IMR-90 (cell line): ENCODE measurements around the gene KIDINS220. TPM values are rescaled to one million over a fixed set of nuclear protein-coding genes. Genes with fewer than 3 reads are reported as not detected.

Experiments
- ATAC-seq: fragments of 200-7000 bp; cut with Tn5 transposase; 2 replicates; pipeline ENCODE4 v1.9.1; 2020; ENCODE audit warnings: low read depth, mild to moderate bottlenecking, moderate library complexity
- BruUV-seq: library from RNA; stranded (reverse); fragments of 400-500 nt; replicated peaks from 2 replicates; lab custom pipeline; 2021; lab: Mats Ljungman, UMichigan
- CTCF ChIA-PET: fragments of 300-600 bp; formaldehyde crosslinking; extraction: SDS; loops from one replicate; lab custom pipeline; 2021; ENCODE audit warnings: antibody characterized with exemption; lab: Yijun Ruan, JAX
- POLR2A ChIA-PET: fragments of 300-600 bp; sonication (Branson Sonifier 250); formaldehyde crosslinking; loops from one replicate; lab custom pipeline; 2022; ENCODE audit warnings: antibody characterized with exemption; ENCODE audit not compliant: unreplicated experiment; lab: Charles Lee
- DNase-seq: peaks from one replicate; pipeline ENCODE4 v3.0.0; 2013
- H2AFZ ChIP-seq: replicated peaks from 2 replicates; pipeline ENCODE3; 2013; ENCODE audit warnings: low read length, mild to moderate bottlenecking; ENCODE audit not compliant: poor library complexity
- H2AK5ac ChIP-seq: 2 replicates; pipeline ENCODE4 v1.6.1; 2013; ENCODE audit warnings: low read depth, low read length, inconsistent platforms
- H2AK9ac ChIP-seq: replicated peaks from 2 replicates; pipeline ENCODE3; 2013; ENCODE audit warnings: mild to moderate bottlenecking, low read depth, low read length, moderate library complexity; ENCODE audit not compliant: poor library complexity
- H2BK120ac ChIP-seq: 2 replicates; pipeline ENCODE4 v1.6.1; 2013; ENCODE audit warnings: low read depth, low read length, inconsistent platforms
- H2BK15ac ChIP-seq: 3 replicates; pipeline ENCODE4 v1.6.1; 2013; ENCODE audit warnings: low read depth, low read length, inconsistent platforms
- H2BK20ac ChIP-seq: 2 replicates; pipeline ENCODE4 v1.6.1; 2013; ENCODE audit warnings: low read depth, mild to moderate bottlenecking, inconsistent platforms, low read length, moderate library complexity
- H2BK5ac ChIP-seq: 2 replicates; pipeline ENCODE4 v1.6.1; 2013; ENCODE audit warnings: mild to moderate bottlenecking, low read depth, low read length, inconsistent platforms; ENCODE audit not compliant: poor library complexity, severe bottlenecking
- H3K14ac ChIP-seq: replicated peaks from 2 replicates; pipeline ENCODE4 v1.6.1; 2013; ENCODE audit warnings: low read depth, low read length, inconsistent platforms
- H3K18ac ChIP-seq: 2 replicates; pipeline ENCODE4 v1.6.1; 2013; ENCODE audit warnings: low read depth, low read length, control low read depth
- H3K23ac ChIP-seq: 2 replicates; pipeline ENCODE4 v1.6.1; 2013; ENCODE audit warnings: low read depth, low read length, inconsistent platforms
- H3K27ac ChIP-seq: 2 replicates; pipeline ENCODE4 v1.5.1; 2013; ENCODE audit warnings: mild to moderate bottlenecking, control low read depth, low read length; ENCODE audit not compliant: insufficient read depth
- H3K27me3 ChIP-seq: 2 replicates; pipeline ENCODE4 v1.6.1; 2013; ENCODE audit warnings: low read length; ENCODE audit not compliant: control insufficient read depth, insufficient read depth
- H3K36me3 ChIP-seq: 2 replicates; pipeline ENCODE4 v1.6.1; 2013; ENCODE audit warnings: low read length, mixed read lengths; ENCODE audit not compliant: control insufficient read depth, insufficient read depth
- H3K4ac ChIP-seq: 2 replicates; pipeline ENCODE4 v1.6.1; 2013; ENCODE audit warnings: low read depth, low read length, inconsistent platforms
- H3K4me1 ChIP-seq: 2 replicates; pipeline ENCODE4 v1.6.1; 2013; ENCODE audit warnings: low read length, mixed read lengths; ENCODE audit not compliant: control insufficient read depth, insufficient read depth
- H3K4me2 ChIP-seq: 2 replicates; pipeline ENCODE4 v1.6.1; 2013; ENCODE audit warnings: low read depth, mild to moderate bottlenecking, control low read depth, low read length, moderate library complexity
- H3K4me3 ChIP-seq: 2 replicates; pipeline ENCODE4 v1.5.1; 2013; ENCODE audit warnings: low read depth, mild to moderate bottlenecking, control low read depth, low read length, moderate library complexity; ENCODE audit not compliant: insufficient read depth
- H3K56ac ChIP-seq: 2 replicates; pipeline ENCODE4 v1.6.1; 2013; ENCODE audit warnings: low read length, inconsistent platforms; ENCODE audit not compliant: insufficient read depth; ENCODE audit errors: extremely low read depth
- H3K79me1 ChIP-seq, 2 experiments: 2 replicates each; pipeline ENCODE4 v1.6.1; 2013; ENCODE audit warnings: low read length in 2 of 2, inconsistent platforms in 1 of 2, low read depth in 1 of 2
- H3K9ac ChIP-seq: 2 replicates; pipeline ENCODE4 v1.6.1; 2013; ENCODE audit warnings: low read depth, low read length, control low read depth
- H3K9me1 ChIP-seq: 2 replicates; pipeline ENCODE4 v1.6.1; 2013; ENCODE audit warnings: low read length, inconsistent platforms; ENCODE audit not compliant: insufficient read depth
- H3K9me3 ChIP-seq: 2 replicates; pipeline ENCODE4 v1.6.1; 2013; ENCODE audit warnings: low read length; ENCODE audit not compliant: control insufficient read depth, insufficient read depth
- H4K20me1 ChIP-seq: 2 replicates; pipeline ENCODE4 v1.6.1; 2013; ENCODE audit warnings: low read length, inconsistent platforms; ENCODE audit not compliant: insufficient read depth
- H4K5ac ChIP-seq: 2 replicates; pipeline ENCODE4 v1.6.1; 2013; ENCODE audit warnings: mild to moderate bottlenecking, low read depth, low read length, control low read depth
- H4K8ac ChIP-seq, 2 experiments: 2 replicates each; pipeline ENCODE4 v1.6.1; 2013; ENCODE audit warnings: low read depth in 2 of 2, low read length in 2 of 2, control low read depth in 1 of 2, inconsistent platforms in 1 of 2
- H4K91ac ChIP-seq: 2 replicates; pipeline ENCODE4 v1.6.1; 2013; ENCODE audit warnings: low read depth, low read length, inconsistent platforms; ENCODE audit not compliant: insufficient read depth
- BHLHE40 ChIP-seq: fragments of 150-350 bp; IDR thresholded peaks from 2 replicates; pipeline ENCODE4 v1.6.1; 2016; ENCODE audit warnings: mild to moderate bottlenecking, low read depth, low read length
- CEBPB ChIP-seq: IDR thresholded peaks from 2 replicates; pipeline ENCODE4 v1.6.1; 2012; ENCODE audit warnings: low read depth, low read length, improper control_type of control experiment
- CHD1 ChIP-seq: IDR thresholded peaks from 2 replicates; pipeline ENCODE4 v1.6.1; 2012; ENCODE audit warnings: low read depth, low read length, improper control_type of control experiment
- FOS ChIP-seq: fragments of 150-350 bp; IDR thresholded peaks from 2 replicates; pipeline ENCODE4 v1.6.1; 2016; ENCODE audit warnings: low read depth, low read length
- MAFK ChIP-seq: IDR thresholded peaks from 2 replicates; pipeline ENCODE4 v1.6.1; 2012; ENCODE audit warnings: low read depth, low read length, improper control_type of control experiment
- MAZ ChIP-seq: IDR thresholded peaks from 2 replicates; pipeline ENCODE4 v1.6.1; 2012; ENCODE audit warnings: low read depth, mild to moderate bottlenecking, low read length, improper control_type of control experiment, moderate library complexity, borderline replicate concordance
- MXI1 ChIP-seq: IDR thresholded peaks from 2 replicates; pipeline ENCODE4 v1.6.1; 2012; ENCODE audit warnings: low read depth, mild to moderate bottlenecking, low read length, moderate library complexity, borderline replicate concordance
- NFE2L2 ChIP-seq: fragments of 150-350 bp; IDR thresholded peaks from 2 replicates; pipeline ENCODE4 v1.6.1; 2016; ENCODE audit warnings: low read depth, mild to moderate bottlenecking, low read length
- POLR2A ChIP-seq: IDR thresholded peaks from 2 replicates; pipeline ENCODE4 v1.6.1; 2012; ENCODE audit warnings: mild to moderate bottlenecking, low read depth, low read length
- RAD21 ChIP-seq: IDR thresholded peaks from 2 replicates; pipeline ENCODE4 v1.6.1; 2012; ENCODE audit warnings: low read length, improper control_type of control experiment
- RCOR1 ChIP-seq: IDR thresholded peaks from 2 replicates; pipeline ENCODE4 v1.6.1; 2012; ENCODE audit warnings: mild to moderate bottlenecking, low read length, improper control_type of control experiment; ENCODE audit not compliant: insufficient replicate concordance
- RFX5 ChIP-seq: IDR thresholded peaks from 2 replicates; pipeline ENCODE4 v1.8.0; 2012; ENCODE audit warnings: low read depth, mild to moderate bottlenecking, low read length, moderate library complexity
- SMC3 ChIP-seq: fragments of 150-350 bp; IDR thresholded peaks from 2 replicates; pipeline ENCODE4 v1.6.1; 2016; ENCODE audit warnings: low read depth, mild to moderate bottlenecking, antibody characterized with exemption, low read length, moderate library complexity
- WGBS, 2 experiments: methylation state at CpG; one replicate each; pipeline versions ENCODE4 v1.1.5 to v1.1.7; 2013; ENCODE audit warnings: missing lambda C conversion rate in 2 of 2; ENCODE audit not compliant: insufficient read length in 1 of 2; ENCODE audit errors: extremely low coverage in 2 of 2; 5-methylcytosine and 5-hydroxymethylcytosine counted together
- dilution Hi-C: fragments of 300-500 bp; cut with HindIII; formaldehyde crosslinking; loops from one replicate; pipeline ENCODE4 v1.14.3; 2018; ENCODE audit warnings: low sequenced_read_pairs; ENCODE audit not compliant: unreplicated experiment
- in situ Hi-C: fragments of 300-500 bp; cut with MboI; formaldehyde crosslinking; loops from 3 replicates; pipeline ENCODE4 v1.14.3; 2019; ENCODE audit warnings: low sequenced_read_pairs, inconsistent platforms, mixed read lengths
- intact Hi-C: fragments of 100-400 bp; cut with micrococcal nuclease; formaldehyde crosslinking; loops from 2 replicates; pipeline ENCODE4 v1.10.0; 2022
- polyA plus RNA-seq, 3 experiments: library from polyadenylated mRNA; depleted of rRNA; stranded (reverse); fragments of >200 nt; gene quantifications; 2 replicates each; pipeline ENCODE4 v1.2.3, GENCODE V29; 2012; ENCODE audit warnings: low replicate concordance in 1 of 3
- total RNA-seq: library from RNA; depleted of rRNA; stranded (reverse); fragments of >200 nt; gene quantifications from 2 replicates; pipeline ENCODE4 v1.2.3, GENCODE V29; 2012
- TF ChIP-seq, protein P1 (sequence below): conservative IDR thresholded peaks from 2 replicates; pipeline ENCODE4 v1.5.1; 2012; ENCODE audit warnings: mild to moderate bottlenecking, low read depth, low read length, improper control_type of control experiment
- TF ChIP-seq, protein P2 (sequence below): fragments of 150-350 bp; IDR thresholded peaks from 2 replicates; pipeline ENCODE4 v1.6.1; 2017; ENCODE audit warnings: mild to moderate bottlenecking, antibody characterized with exemption, low read length, low read depth
- TF ChIP-seq, protein P3 (sequence below): fragments of 150-350 bp; IDR thresholded peaks from 2 replicates; pipeline ENCODE4 v1.6.1; 2016; ENCODE audit warnings: low read depth, mild to moderate bottlenecking, low read length, moderate library complexity, borderline replicate concordance

Gene KIDINS220
- total and polyA plus RNA-seq, 2 of the 4 experiments (the other 2 are of a cell fraction) = 23.1 to 63.4 TPM

DNA sequence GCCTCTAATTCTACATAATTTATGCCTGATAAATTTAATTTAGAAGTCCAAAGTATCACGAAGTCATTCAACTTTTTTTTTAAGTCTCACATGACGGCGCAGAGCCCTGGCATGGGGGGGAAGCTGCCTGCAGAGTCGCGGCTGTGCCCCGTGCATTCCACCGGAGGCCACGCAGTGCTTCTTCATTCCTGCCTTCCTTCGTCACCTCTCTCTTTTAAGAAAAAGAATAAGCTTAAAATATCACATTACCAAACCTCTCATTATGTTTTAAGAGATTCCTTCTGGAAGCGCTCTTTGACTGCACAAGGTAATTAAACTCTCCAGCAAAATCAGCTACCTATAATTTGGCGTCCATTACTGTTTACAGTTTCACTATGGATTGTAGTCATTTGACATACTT lies 20.3 kb upstream of the KIDINS220 start:
- H2BK20ac ChIP-seq = no peak overlapping the region
- dilution Hi-C loops (no loop called here), in situ Hi-C loops (loop anchor here (25.0 kb wide), 1 partner anchor 480 kb away; no protein-coding TSS in a partner anchor), intact Hi-C loops (no loop called here)
- no peaks in the 10 kb centered on the region for H3K27me3 ChIP-seq
- H3K4me2 ChIP-seq = no peak overlapping the region
- no peak overlapping the region for H2BK120ac ChIP-seq
- no peak overlapping the region for H3K14ac ChIP-seq
- H3K79me1 ChIP-seq = no peaks in the 10 kb centered on the region
- no peak overlapping the region for H2AK5ac ChIP-seq
- no peak overlapping the region for H2BK5ac ChIP-seq
- DNase-seq (no peak), ATAC-seq (no peak)
- H2AK9ac ChIP-seq = no peak overlapping the region
- no peak overlapping the region for H4K8ac ChIP-seq
- H3K4me3 ChIP-seq = no peak overlapping the region
- no peak overlapping the region for H3K23ac ChIP-seq
- H3K36me3 ChIP-seq = peaks cover 9% of the 10 kb centered on the region
- no peak overlapping the region for H3K9ac ChIP-seq
- H4K91ac ChIP-seq = no peak overlapping the region
- no peaks in the 10 kb centered on the region for H4K20me1 ChIP-seq
- H2BK15ac ChIP-seq = no peak overlapping the region
- H3K56ac ChIP-seq = no peak overlapping the region
- no peak overlapping the region for H2AFZ ChIP-seq
- WGBS, 2 experiments = no CpG with 5 or more reads among the region's 11 CpGs
- H3K9me1 ChIP-seq = 0 out of 2 replicates have a peak, but pooled peaks cover 2% of the 10 kb centered on the region
- no peak overlapping the region for H3K18ac ChIP-seq
- H3K4me1 ChIP-seq = no peaks in the 10 kb centered on the region
- ChIA-PET CTCF (no interaction called here), POLR2A (no interaction called here)
- BruUV-seq = no TSS peak
- H3K27ac ChIP-seq = no peak overlapping the region
- H4K5ac ChIP-seq = no peak overlapping the region
- H3K4ac ChIP-seq = no peak overlapping the region
- TF ChIP-seq CHD1 = no peak
- TF ChIP-seq MXI1 = no peak
- no peak for TF ChIP-seq MAZ
- no peak for TF ChIP-seq RFX5
- no peak for TF ChIP-seq POLR2A
- no peak for TF ChIP-seq RAD21
- TF ChIP-seq, protein P1, sequence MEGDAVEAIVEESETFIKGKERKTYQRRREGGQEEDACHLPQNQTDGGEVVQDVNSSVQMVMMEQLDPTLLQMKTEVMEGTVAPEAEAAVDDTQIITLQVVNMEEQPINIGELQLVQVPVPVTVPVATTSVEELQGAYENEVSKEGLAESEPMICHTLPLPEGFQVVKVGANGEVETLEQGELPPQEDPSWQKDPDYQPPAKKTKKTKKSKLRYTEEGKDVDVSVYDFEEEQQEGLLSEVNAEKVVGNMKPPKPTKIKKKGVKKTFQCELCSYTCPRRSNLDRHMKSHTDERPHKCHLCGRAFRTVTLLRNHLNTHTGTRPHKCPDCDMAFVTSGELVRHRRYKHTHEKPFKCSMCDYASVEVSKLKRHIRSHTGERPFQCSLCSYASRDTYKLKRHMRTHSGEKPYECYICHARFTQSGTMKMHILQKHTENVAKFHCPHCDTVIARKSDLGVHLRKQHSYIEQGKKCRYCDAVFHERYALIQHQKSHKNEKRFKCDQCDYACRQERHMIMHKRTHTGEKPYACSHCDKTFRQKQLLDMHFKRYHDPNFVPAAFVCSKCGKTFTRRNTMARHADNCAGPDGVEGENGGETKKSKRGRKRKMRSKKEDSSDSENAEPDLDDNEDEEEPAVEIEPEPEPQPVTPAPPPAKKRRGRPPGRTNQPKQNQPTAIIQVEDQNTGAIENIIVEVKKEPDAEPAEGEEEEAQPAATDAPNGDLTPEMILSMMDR = no peak
- TF ChIP-seq, protein P2, sequence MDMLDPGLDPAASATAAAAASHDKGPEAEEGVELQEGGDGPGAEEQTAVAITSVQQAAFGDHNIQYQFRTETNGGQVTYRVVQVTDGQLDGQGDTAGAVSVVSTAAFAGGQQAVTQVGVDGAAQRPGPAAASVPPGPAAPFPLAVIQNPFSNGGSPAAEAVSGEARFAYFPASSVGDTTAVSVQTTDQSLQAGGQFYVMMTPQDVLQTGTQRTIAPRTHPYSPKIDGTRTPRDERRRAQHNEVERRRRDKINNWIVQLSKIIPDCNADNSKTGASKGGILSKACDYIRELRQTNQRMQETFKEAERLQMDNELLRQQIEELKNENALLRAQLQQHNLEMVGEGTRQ = no peak
- TF ChIP-seq BHLHE40 = no peak
- TF ChIP-seq MAFK = no peak
- no peak for TF ChIP-seq SMC3
- TF ChIP-seq CEBPB = no peak
- no peak for TF ChIP-seq NFE2L2
- TF ChIP-seq, protein P3, sequence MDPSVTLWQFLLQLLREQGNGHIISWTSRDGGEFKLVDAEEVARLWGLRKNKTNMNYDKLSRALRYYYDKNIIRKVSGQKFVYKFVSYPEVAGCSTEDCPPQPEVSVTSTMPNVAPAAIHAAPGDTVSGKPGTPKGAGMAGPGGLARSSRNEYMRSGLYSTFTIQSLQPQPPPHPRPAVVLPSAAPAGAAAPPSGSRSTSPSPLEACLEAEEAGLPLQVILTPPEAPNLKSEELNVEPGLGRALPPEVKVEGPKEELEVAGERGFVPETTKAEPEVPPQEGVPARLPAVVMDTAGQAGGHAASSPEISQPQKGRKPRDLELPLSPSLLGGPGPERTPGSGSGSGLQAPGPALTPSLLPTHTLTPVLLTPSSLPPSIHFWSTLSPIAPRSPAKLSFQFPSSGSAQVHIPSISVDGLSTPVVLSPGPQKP = no peak
- no peak for TF ChIP-seq FOS
- no peak for TF ChIP-seq RCOR1
- no peaks in the 10 kb centered on the region for H3K9me3 ChIP-seq
